Keratinocyte (primary cell): ENCODE results near the gene PLA2G4F. TPM values are rescaled to one million over a fixed set of nuclear protein-coding genes. Genes with fewer than 3 reads are reported as not detected.

Experiments used
- DNase-seq: peaks from one replicate; pipeline ENCODE4 v3.0.0-alpha.2; 2011; ENCODE audit warnings: low read depth, missing footprints, low spot score
- FAIRE-seq: peaks from 2 replicates; lab custom pipeline; 2011; peaks lifted over from hg19 to GRCh38; lab: Jason Lieb, UNC
- H2AFZ ChIP-seq: 2 replicates; pipeline ENCODE4 v1.6.0; 2012; ENCODE audit warnings: low read length, control low read depth, inconsistent platforms; ENCODE audit not compliant: control insufficient read depth
- H3K27ac ChIP-seq: 2 replicates; pipeline ENCODE4 v1.5.1; 2011; ENCODE audit warnings: low read length; ENCODE audit not compliant: control insufficient read depth, insufficient read depth
- H3K27me3 ChIP-seq: 3 replicates; pipeline ENCODE4 v1.6.0; 2011; ENCODE audit warnings: low read length; ENCODE audit not compliant: control insufficient read depth, insufficient read depth; ENCODE audit errors: extremely low read depth
- H3K36me3 ChIP-seq, 2 experiments: 2 replicates in 1 of 2; 3 replicates in 1 of 2; pipeline ENCODE4 v1.5.1; 2011; ENCODE audit warnings: low read length in 2 of 2, mild to moderate bottlenecking in 1 of 2; ENCODE audit not compliant: control insufficient read depth in 2 of 2, insufficient read depth in 2 of 2; ENCODE audit errors: extremely low read depth in 1 of 2
- H3K4me1 ChIP-seq: 3 replicates; pipeline ENCODE4 v1.5.1; 2011; ENCODE audit warnings: low read length; ENCODE audit not compliant: control insufficient read depth, insufficient read depth; ENCODE audit errors: extremely low read depth
- H3K4me2 ChIP-seq: 3 replicates; pipeline ENCODE4 v1.6.0; 2011; ENCODE audit warnings: low read depth, low read length; ENCODE audit not compliant: control insufficient read depth, insufficient read depth; ENCODE audit errors: extremely low read depth
- H3K4me3 ChIP-seq, 3 experiments: fragments of 200-600 bp in 1 of 3; sonication (generic) in 1 of 3; 2 replicates in 2 of 3; 3 replicates in 1 of 3; pipeline ENCODE4 v1.5.1; 2011 to 2016; ENCODE audit warnings: low read length in 3 of 3, mild to moderate bottlenecking in 3 of 3, control low read depth in 2 of 3, inconsistent platforms in 1 of 3, low read depth in 1 of 3, mixed read lengths in 1 of 3, mixed run types in 1 of 3, moderate library complexity in 1 of 3; ENCODE audit not compliant: control insufficient read depth in 2 of 3, insufficient read depth in 2 of 3; ENCODE audit errors: extremely low read depth in 1 of 3
- H3K79me2 ChIP-seq: 2 replicates; pipeline ENCODE4 v1.6.0; 2012; ENCODE audit warnings: low read length; ENCODE audit not compliant: control insufficient read depth, insufficient read depth
- H3K9ac ChIP-seq: 3 replicates; pipeline ENCODE4 v1.6.0; 2011; ENCODE audit warnings: low read length; ENCODE audit not compliant: control insufficient read depth, insufficient read depth; ENCODE audit errors: extremely low read depth
- H3K9me1 ChIP-seq: 3 replicates; pipeline ENCODE4 v1.6.0; 2011; ENCODE audit warnings: low read length; ENCODE audit not compliant: control insufficient read depth, insufficient read depth; ENCODE audit errors: extremely low read depth
- H3K9me3 ChIP-seq: 2 replicates; pipeline ENCODE4 v1.5.1; 2012; ENCODE audit warnings: low read depth, low read length; ENCODE audit not compliant: control insufficient read depth
- H4K20me1 ChIP-seq: 3 replicates; pipeline ENCODE4 v1.6.0; 2011; ENCODE audit warnings: low read length; ENCODE audit not compliant: control insufficient read depth, insufficient read depth; ENCODE audit errors: extremely low read depth
- EZH2 ChIP-seq: IDR thresholded peaks from one replicate; pipeline ENCODE4 v1.6.1; 2012; ENCODE audit warnings: inconsistent platforms, mild to moderate bottlenecking, low read length, moderate library complexity
- dilution Hi-C: fragments of 300-500 bp; cut with MboI; formaldehyde crosslinking; loops from one replicate; pipeline ENCODE4 v1.7.0; 2020; ENCODE audit warnings: low sequenced_read_pairs; ENCODE audit not compliant: extremely low pct_ligation_motif_present
- polyA plus RNA-seq, 5 experiments: library from polyadenylated mRNA; depleted of rRNA in 3 of 5; stranded (reverse) in 3 of 5; stranded (forward) in 1 of 5; unstranded in 1 of 5; fragments of >200 nt; gene quantifications; 1 replicate in 1 of 5; 2 replicates in 3 of 5; 3 replicates in 1 of 5; pipeline versions ENCODE4 v1.2.1 to v1.2.3, GENCODE V29; 2011 to 2012; ENCODE audit warnings: missing spikeins in 2 of 5, low read depth in 1 of 5, low replicate concordance in 1 of 5
- TF ChIP-seq, protein P1 (sequence below), 3 experiments: IDR thresholded peaks in 1 of 3; conservative IDR thresholded peaks in 1 of 3; optimal IDR thresholded peaks in 1 of 3; 2 replicates in 2 of 3; 3 replicates in 1 of 3; pipeline versions ENCODE3 to v1.5.1; 2011; ENCODE audit warnings: low read length in 3 of 3, mild to moderate bottlenecking in 3 of 3, moderate library complexity in 2 of 3, control low read depth in 1 of 3, inconsistent platforms in 1 of 3; ENCODE audit not compliant: insufficient read depth in 2 of 3; ENCODE audit errors: extremely low read depth in 1 of 3

Gene PLA2G4F
- polyA plus RNA-seq, 1 donor (not counting 4 experiments of a cell fraction or from before 2014, with no cell fraction given) = 4.4 TPM

DNA sequence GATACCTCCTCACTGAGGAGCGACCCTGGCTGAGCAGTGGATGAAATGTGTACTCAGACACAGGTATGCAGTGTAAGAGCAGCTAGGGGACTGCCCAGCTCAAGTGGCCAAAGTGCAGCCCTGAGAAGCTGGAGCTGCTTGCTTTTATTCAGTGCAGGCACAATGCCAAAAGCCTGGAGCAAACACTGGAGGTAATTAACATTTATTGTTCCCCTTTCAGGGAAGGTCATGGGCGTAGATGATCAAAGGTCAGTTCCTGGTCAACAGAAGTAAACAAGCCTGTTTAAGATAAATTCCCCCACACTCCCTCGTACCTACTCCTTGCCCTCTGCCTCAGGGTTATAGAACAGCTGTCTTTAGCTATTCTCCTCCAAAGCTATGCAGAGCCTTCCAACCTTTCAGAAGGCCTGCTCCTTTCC is 17.5 kb downstream of the PLA2G4F start:
- FAIRE-seq = no peak
- H3K9me1 ChIP-seq = no peaks in the 10 kb centered on the region

DNA sequence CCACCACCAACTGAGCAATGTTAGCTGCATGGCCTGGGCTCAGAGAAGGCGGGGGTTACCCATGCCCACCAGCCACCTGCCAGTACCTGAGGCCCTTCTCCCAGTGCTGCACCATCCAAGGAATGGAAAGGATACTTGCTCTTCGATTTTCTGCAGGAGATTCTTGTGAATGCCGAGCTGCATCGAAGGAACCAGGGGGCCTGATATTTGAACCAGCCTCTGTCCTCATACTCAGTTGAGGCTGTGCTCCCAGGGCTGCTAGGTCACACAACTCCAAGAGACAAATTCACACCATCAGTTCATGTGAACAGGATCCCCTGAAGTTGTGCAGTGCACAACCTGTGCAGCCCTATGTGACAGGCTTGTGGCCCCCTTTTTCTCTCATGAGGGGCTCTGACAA is 18.0 kb downstream of the PLA2G4F start:
- Histone ChIP-seq H3K4me2 (no peak overlapping the region), H3K4me3 (no peak overlapping the region), H3K79me2 (no peaks in the 10 kb centered on the region), H3K27me3 (no peaks in the 10 kb centered on the region), H2AFZ (no peak overlapping the region), H3K9ac (no peak overlapping the region), H3K9me3 (no peaks in the 10 kb centered on the region), H3K4me1 (peaks cover 3% of the 10 kb centered on the region), H3K36me3 (no peaks in the 10 kb centered on the region), H4K20me1 (no peaks in the 10 kb centered on the region), H3K27ac (no peak overlapping the region), H3K9me1 (no peaks in the 10 kb centered on the region)
- FAIRE-seq (no peak), DNase-seq (no peak)
- no peak for TF ChIP-seq EZH2
- TF ChIP-seq, protein P1, sequence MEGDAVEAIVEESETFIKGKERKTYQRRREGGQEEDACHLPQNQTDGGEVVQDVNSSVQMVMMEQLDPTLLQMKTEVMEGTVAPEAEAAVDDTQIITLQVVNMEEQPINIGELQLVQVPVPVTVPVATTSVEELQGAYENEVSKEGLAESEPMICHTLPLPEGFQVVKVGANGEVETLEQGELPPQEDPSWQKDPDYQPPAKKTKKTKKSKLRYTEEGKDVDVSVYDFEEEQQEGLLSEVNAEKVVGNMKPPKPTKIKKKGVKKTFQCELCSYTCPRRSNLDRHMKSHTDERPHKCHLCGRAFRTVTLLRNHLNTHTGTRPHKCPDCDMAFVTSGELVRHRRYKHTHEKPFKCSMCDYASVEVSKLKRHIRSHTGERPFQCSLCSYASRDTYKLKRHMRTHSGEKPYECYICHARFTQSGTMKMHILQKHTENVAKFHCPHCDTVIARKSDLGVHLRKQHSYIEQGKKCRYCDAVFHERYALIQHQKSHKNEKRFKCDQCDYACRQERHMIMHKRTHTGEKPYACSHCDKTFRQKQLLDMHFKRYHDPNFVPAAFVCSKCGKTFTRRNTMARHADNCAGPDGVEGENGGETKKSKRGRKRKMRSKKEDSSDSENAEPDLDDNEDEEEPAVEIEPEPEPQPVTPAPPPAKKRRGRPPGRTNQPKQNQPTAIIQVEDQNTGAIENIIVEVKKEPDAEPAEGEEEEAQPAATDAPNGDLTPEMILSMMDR (optimal IDR thresholded peaks at IDR 0.05 in 1 of 3, IDR thresholded peaks at IDR 0.05 in 1 of 3, conservative IDR thresholded peaks at IDR 0.05 in 1 of 3; ENCODE audit: extremely low read depth in 1 of 3, insufficient read depth in 2 of 3, low read length in 3 of 3) = no peak
- dilution Hi-C loops = no loop called here

More for the DNA sequence above, 17.5 kb downstream of the PLA2G4F start:
- H3K27me3 ChIP-seq = no peaks in the 10 kb centered on the region
- no peak for TF ChIP-seq EZH2
- TF ChIP-seq, protein P1 (optimal IDR thresholded peaks at IDR 0.05 in 1 of 3, IDR thresholded peaks at IDR 0.05 in 1 of 3, conservative IDR thresholded peaks at IDR 0.05 in 1 of 3; ENCODE audit: extremely low read depth in 1 of 3, insufficient read depth in 2 of 3, low read length in 3 of 3) = no peak
- H3K79me2 ChIP-seq = no peaks in the 10 kb centered on the region
- no peaks in the 10 kb centered on the region for H4K20me1 ChIP-seq
- no peaks in the 10 kb centered on the region for H3K36me3 ChIP-seq
- dilution Hi-C loops = no loop called here
- H3K9ac ChIP-seq = no peak overlapping the region
- H3K27ac ChIP-seq = no peak overlapping the region
- no peaks in the 10 kb centered on the region for H3K9me3 ChIP-seq
- H3K4me3 ChIP-seq = no peak overlapping the region
- H2AFZ ChIP-seq = no peak overlapping the region
- peaks cover 3% of the 10 kb centered on the region for H3K4me1 ChIP-seq
- no peak for DNase-seq
- no peak overlapping the region for H3K4me2 ChIP-seq
